KBM-7 (cell line): ENCODE results near the gene POU6F2.
A peak's percentile ranks its signal among the peaks of the same experiment; 100 is the strongest.
"Not testable (repeated sequence)": the region's sequence is repeated elsewhere in the genome, so short reads cannot be mapped to it uniquely, and the experiment has no call there.

Source experiments
- DNase-seq: peaks from one replicate; pipeline ENCODE4 v3.0.0-alpha.2; 2015
- in situ Hi-C: fragments of 300-500 bp; cut with MboI; formaldehyde crosslinking; loops from 2 replicates; pipeline ENCODE4 v1.14.3; 2020; ENCODE audit warnings: low sequenced_read_pairs, low pct_unique_long_range_greater_than_20kb, mixed read lengths

The POU6F2 gene

GRCh38 chr7:38977685-38978084 lies at the start of gene POU6F2:
Gene POU6F2 (plus strand): TSS chr7:38977909. CDS start chr7:38977954, 45 bp downstream.
- in situ Hi-C loops, result no loop called here
- no peak for DNase-seq

- in situ Hi-C loops, result no loop called here
- DNase-seq, result no peak
These were observed 49.2 kb upstream of the POU6F2 start for GRCh38 chr7:38928506-38928905.

- in situ Hi-C loops, result no loop called here
- peak; percentile 42 for DNase-seq
These were observed 48.1 kb upstream of the POU6F2 start for GRCh38 chr7:38929460-38930171.

DNA sequence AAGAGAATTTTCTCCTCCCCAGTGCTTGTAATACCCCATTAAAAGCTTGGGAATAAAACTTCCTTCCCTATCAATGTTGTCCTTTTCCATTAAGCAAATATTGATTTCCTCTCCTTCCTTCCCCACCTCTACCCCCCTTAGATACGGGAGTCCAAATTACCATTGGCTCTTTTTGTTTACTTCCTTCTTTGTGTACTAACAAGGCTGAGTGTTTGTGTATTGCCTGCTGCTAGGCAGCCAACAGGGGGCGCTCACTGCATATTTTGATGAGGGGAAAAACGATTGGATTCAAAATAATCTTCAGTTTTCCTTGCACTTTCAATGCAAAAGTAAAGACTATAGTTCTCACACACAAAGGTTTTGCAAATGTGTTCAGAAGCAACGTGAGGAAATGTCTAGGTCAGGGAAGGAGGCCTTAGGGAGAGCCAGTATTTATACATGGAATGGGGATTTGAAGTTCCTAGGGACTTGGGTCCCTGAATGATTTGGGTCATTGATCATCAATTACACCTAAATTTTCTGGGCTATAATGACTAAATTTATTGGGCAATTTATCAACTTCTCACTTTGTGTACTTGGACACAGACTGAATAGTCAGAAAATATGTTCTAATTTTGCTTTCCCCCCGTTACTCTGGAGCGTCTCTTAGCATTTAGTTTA lies 45.1 kb upstream of the POU6F2 start:
- in situ Hi-C loops, result no loop called here
- DNase-seq, result peak; percentile 50

- in situ Hi-C loops, result no loop called here
- DNase-seq, result no peak
These were observed 43.7 kb upstream of the POU6F2 start for GRCh38 chr7:38934051-38934450.

GRCh38 chr7:38934536-38934935 lies 43.2 kb upstream of the POU6F2 start:
- in situ Hi-C loops, result no loop called here
- no peak for DNase-seq

DNA sequence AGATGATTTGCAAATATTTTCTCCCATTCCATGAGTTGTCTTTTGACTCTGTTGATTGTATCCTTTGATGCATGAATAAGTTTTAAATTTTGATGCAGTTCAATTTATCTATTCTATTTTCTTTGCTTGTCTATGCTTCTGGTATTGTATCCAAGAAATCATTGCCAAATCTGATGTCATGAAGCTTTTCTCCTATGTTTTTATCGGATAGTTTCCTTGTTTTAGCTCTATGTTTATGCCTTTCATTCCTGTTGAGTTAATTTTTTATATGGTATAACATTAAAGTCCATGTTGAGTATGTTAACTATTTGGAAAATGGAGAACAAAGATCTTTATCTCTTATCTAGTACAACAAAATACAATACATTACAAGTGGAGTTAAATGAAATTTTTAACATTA lies 41.1 kb upstream of the POU6F2 start:
- in situ Hi-C loops, result no loop called here
- DNase-seq, result no peak

GRCh38 chr7:38938001-38938485 lies 39.7 kb upstream of the POU6F2 start:
- in situ Hi-C loops, result no loop called here

DNA sequence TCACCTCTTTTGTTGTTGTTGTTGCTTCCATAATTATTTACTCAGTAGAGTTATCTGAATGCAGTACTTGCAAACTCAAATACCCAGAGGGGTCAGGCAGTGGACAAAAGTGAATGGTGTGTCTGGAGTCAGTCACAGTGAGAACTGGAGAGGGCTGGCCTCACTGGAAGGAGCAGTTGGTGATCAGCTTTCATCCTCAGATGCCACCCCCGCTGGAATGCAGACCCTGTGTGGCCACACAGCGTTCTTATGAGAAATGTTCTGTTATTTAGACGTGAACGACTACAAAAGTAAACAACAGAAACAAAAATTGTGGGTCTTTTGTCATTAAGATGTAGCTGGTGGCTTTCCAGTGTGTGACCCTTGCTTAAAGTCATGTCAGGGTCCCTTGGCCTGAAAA lies 39.1 kb upstream of the POU6F2 start:
- no peak for DNase-seq
- in situ Hi-C loops, result no loop called here

More at GRCh38 chr7:38938001-38938485, 39.7 kb upstream of the POU6F2 start:
- no peak for DNase-seq

DNA sequence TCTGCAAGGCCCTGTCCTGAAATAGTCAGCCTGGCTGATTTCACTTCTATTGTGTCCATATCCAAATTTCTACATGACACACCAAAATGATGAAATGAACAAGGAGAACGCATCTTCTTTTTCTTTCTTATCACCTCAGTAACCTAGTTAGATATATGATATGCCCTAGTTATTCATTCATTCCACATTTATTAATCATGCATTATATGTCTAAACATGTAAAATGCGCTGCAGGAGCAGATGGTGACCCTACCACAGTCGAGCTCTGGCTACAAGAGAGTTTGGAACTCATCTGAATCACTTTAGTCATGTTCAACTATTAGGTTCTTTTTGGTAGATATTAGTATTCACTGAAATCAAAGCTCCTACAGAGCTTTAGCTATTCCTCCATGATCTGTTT lies 36.9 kb upstream of the POU6F2 start:
- in situ Hi-C loops, result no loop called here
- no peak for DNase-seq

- in situ Hi-C loops, result no loop called here
- DNase-seq, result no peak
These were observed 35.2 kb upstream of the POU6F2 start for GRCh38 chr7:38942431-38943051.

GRCh38 chr7:38947541-38947940 lies 30.2 kb upstream of the POU6F2 start:
- in situ Hi-C loops, DNase-seq: not testable (repeated sequence)

- in situ Hi-C loops, result no loop called here
- no peak for DNase-seq
These were observed 27.4 kb upstream of the POU6F2 start for GRCh38 chr7:38950309-38950708.

GRCh38 chr7:38951213-38951612 lies 26.5 kb upstream of the POU6F2 start:
- in situ Hi-C loops, result no loop called here
- DNase-seq, result no peak

GRCh38 chr7:38953227-38953626 lies 24.5 kb upstream of the POU6F2 start:
- in situ Hi-C loops, result no loop called here
- no peak for DNase-seq

DNA sequence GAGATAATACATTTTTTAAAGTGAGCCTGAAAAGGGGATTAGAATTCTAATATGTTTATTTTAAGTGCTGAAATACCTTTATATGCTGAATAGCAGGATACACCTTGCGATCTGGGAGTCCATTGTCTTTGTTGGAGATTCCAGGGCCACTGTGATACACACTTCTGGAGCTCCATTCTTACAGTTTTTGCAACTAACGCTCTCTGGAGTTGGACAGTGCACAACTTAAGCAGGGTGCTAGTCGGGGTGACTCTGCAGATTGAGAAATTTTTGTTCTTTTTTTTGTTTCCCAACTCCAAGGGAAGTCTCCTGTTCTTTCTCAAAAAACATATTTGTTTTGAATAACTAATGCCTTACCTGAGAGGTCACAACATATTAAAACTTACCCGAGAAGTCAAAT lies 23.7 kb upstream of the POU6F2 start:
- no peak for DNase-seq
- in situ Hi-C loops, result no loop called here

DNA sequence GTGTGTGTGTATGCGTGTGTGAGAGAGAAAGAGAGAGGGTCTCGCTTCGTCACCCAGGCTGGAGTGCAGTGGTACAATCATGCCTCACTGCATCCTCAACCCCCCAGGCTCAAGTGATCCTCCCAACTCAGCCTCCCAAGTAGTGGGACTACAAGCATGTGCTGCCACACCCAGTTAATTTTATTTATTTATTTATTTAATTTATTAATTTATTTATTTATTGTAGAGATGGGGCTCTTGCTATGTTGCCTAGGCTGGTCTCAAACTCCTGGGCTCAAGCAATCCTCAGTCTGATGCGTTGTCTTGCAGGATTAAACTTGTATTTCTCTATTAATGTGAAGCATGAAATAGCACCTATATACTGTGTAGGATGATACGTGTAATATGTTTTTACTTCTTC lies 21.8 kb upstream of the POU6F2 start:
- no peak for DNase-seq
- in situ Hi-C loops, result no loop called here

DNA sequence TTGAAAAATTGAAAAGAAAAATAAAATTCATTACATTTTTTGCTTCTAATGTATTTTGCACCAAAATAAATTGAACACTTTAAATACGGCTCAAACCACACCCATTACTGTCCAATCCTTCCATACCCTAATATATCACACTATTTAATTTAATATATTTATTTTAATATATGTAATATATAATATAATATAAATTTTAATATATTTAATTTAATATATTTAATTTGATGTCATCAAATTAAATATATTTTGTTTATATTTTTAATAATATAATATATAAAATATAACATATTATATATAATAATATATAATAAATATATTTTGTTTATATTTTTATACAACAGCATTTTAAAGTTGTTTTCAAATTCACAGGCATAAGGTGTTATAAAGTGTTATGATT lies 15.7 kb upstream of the POU6F2 start:
- in situ Hi-C loops, result no loop called here
- no peak for DNase-seq

GRCh38 chr7:38964921-38965320 lies 12.8 kb upstream of the POU6F2 start:
- in situ Hi-C loops, result no loop called here
- no peak for DNase-seq

GRCh38 chr7:38973760-38974159 lies 3.9 kb upstream of the POU6F2 start:
- no peak for DNase-seq
- in situ Hi-C loops, result no loop called here
